HG02885 (cell line): ENCODE data around the gene SPEM1.

Experiments
- ATAC-seq: cut with Tn5 transposase; IDR thresholded peaks from one replicate; pipeline ENCODE4 v1.9.1; 2021; ENCODE audit warnings: mild to moderate bottlenecking; ENCODE audit not compliant: unreplicated experiment, poor library complexity

SPEM1 gene

DNA sequence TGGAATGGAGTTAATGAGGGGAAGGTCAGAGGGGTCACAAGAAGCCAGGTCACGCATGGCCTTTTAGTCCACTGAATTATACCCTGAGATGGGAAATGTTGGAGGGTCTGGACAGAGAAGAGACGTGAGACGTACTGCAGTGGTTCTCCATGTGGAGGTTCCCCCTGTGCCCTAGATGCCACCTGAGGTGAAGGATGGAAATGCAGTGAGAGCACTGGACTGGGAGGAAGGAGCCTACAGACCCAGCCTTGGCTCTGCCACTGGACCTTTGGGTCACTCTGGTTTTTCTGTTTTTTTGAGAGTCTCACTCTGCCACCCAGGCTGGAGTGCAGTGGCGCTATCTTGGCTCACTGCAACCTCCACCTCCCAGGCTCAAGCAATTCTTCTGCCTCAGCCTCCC lies 24.0 kb upstream of the SPEM1 start:
- no peak for ATAC-seq

DNA sequence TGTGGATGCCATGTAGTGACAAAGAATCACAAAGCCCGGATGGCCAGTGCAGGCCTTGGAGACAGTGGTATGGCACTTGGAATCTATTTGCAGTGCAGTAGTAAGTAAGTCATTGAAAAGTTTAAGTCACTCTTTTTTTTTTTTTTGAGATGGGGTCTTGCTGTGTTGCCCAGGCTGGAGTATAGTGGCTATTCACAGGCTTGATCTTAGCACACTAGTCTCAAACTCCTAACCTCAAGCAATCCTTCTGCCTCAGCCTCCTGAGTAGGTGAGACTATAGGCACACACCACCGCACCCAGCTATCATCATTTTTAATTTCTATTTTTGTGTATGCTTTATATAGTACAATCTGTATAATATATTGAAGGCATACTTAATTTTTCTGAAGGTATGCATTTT lies 21.5 kb upstream of the SPEM1 start:
- ATAC-seq = no peak

GRCh38 chr17:7403043-7403726 lies 16.9 kb upstream of the SPEM1 start:
- ATAC-seq = no peak

GRCh38 chr17:7403727-7403976 lies 16.5 kb upstream of the SPEM1 start:
- no peak for ATAC-seq

GRCh38 chr17:7403977-7404736 lies 16.0 kb upstream of the SPEM1 start, which contains the start of gene TMEM256:
Gene TMEM256, minus strand, starts transcription at chr17:7404097. Its CDS starts 13 bp downstream, at chr17:7404084.
- ATAC-seq = peak; percentile 96

DNA sequence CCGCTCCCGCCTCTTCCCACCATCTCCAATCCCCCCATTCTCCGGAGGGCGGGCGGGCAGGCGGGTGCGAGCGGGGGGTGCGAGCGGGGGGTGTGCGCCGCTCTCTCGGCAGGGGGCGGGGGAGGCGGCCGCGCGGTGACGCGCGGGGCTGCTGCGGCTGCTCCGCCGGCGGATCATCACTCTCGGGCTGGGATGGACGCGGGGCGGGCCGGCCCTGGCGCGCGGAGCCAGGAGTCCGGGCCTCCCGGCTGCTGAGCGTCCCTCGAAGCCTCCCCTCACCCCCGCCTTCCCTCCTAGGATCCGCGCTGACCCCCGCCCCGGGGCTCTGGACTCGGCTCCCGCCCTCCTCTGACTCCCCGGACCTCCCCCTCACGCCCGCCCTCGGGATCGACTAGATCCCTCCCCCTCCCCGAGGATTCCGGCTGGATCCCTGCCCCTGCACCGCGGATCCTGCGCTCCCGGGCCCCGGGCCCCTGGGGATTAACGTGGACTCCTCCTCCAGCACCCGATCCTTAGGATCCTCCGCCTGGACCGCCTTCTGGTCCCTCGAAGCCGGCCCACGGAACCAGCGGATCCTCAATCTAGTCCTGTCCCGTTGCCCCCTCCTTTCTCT lies 15.3 kb upstream of the SPEM1 start:
- ATAC-seq = no peak

DNA sequence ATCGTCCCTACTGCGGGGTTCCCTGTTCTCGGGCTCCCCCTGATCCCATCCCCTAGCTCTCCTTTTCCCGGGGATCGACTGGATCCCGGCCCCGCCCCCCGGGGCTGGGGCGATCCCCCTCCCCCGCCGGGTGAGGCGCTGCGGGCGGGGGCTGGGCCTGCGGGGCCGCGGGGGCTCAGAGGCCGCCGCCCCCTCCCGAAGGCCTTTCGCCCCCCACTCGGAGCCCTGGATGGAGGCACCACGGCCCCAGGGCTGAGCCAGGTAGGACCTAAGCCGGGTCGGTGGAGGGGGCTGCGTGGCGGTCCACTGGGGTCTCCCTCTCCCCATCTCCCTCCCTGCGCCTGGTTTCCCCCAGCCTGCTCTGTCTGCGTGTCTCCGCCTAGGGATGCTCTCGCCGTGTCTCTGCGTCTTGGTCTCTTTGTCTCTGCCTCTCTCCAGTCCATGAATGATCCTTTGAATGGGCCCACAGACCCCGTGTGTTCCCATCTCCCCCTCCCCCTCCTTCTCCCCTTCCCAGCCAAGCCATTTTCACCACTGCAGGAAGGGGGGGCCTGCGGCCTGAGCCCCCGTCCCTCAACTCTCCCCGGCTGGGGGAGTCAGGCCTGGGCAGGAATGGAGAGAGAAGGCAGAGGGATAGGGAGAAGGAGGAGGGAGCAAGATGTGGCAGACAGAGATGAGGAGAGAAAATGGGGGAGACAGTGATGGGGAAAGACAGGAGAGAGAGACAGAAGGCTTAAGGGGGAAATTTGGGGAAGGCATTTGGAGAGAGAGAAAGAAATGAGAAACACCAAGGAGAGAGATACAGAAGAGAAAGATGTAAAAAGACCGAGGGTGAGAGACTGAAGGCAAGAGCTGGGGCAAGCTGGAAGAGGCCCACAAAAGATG lies 14.5 kb upstream of the SPEM1 start:
- no peak for ATAC-seq

DNA sequence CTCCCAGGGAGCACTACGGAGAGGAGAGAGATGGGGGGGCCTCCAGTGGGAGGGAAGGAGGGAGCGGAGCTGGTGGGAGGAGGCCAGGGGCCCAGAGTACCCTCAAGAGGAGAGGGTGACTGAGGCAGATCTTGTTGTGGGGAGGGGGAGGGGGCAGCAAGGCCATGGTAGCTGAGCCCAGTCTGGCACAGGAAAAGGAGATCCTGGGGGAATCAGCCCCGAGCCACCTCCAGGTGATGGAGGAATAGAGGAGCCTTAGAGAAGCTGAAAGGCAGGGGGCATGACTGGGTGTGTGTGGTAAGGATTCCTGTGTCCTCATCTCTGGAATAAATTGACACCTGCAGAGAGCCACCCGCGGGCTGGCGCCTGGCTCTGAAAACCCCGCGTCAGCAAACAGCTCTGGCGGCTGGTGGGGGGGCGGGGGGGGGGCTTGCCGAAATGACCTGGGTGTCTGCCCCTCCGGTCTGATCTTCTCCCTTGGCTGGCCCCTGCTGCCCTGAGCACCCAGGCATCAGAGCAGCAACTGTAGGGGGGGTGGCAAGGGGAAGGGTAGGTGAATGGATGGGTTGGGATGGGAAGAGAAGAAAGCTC lies 13.8 kb upstream of the SPEM1 start:
- ATAC-seq = no peak

GRCh38 chr17:7407082-7407481 lies 13.0 kb upstream of the SPEM1 start:
- no peak for ATAC-seq

- ATAC-seq = no peak
Measured at GRCh38 chr17:7407485-7408251, 12.5 kb upstream of the SPEM1 start, which contains the start of gene NLGN2. Gene NLGN2, plus strand, starts transcription at chr17:7407845. Its CDS starts 411 bp downstream, at chr17:7408256.

DNA sequence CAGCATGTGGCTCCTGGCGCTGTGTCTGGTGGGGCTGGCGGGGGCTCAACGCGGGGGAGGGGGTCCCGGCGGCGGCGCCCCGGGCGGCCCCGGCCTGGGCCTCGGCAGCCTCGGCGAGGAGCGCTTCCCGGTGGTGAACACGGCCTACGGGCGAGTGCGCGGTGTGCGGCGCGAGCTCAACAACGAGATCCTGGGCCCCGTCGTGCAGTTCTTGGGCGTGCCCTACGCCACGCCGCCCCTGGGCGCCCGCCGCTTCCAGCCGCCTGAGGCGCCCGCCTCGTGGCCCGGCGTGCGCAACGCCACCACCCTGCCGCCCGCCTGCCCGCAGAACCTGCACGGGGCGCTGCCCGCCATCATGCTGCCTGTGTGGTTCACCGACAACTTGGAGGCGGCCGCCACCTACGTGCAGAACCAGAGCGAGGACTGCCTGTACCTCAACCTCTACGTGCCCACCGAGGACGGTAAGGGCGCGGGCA lies 11.8 kb upstream of the SPEM1 start:
- no peak for ATAC-seq

- no peak for ATAC-seq
Measured at GRCh38 chr17:7408863-7409262, 11.3 kb upstream of the SPEM1 start.

DNA sequence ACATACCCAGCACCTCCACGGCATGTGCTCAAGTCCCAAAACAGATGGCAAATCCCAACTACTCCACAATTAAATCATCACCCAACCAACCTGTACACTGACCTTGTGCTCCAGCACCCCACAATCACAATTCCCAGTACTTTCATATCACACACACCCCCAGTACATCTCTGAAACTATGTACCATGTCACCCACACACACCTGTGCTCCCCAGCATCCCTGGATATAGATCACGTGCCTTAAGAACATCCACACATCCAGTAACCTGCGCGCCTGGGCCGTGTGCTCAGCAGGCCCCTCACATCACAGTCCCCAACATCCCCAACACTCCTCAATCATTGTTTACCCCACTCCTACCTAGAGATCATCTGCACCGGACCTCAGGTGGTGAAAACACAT lies 10.4 kb upstream of the SPEM1 start:
- ATAC-seq = no peak

- no peak for ATAC-seq
Measured at GRCh38 chr17:7410634-7411426, 9.3 kb upstream of the SPEM1 start.

DNA sequence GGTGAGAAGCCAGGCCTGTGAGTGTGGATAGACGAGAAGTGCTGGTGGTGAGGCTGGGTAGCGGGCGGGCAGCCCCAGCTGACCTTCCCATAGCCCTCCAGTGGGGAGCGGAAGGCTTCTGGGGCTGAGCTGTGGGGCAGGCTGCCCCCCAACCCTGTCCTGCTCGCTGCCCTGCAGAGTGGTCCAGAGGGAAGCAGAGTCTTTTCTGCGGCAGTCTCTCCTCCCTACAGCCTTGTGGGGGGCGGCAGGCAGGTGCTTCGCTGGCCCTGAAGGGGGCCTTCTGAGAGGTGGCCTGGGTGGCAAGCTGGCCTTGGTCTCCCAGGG lies 8.7 kb upstream of the SPEM1 start:
- no peak for ATAC-seq

GRCh38 chr17:7413346-7413985 lies 6.7 kb upstream of the SPEM1 start:
- no peak for ATAC-seq

- no peak for ATAC-seq
Measured at GRCh38 chr17:7414837-7415236, 5.3 kb upstream of the SPEM1 start.

DNA sequence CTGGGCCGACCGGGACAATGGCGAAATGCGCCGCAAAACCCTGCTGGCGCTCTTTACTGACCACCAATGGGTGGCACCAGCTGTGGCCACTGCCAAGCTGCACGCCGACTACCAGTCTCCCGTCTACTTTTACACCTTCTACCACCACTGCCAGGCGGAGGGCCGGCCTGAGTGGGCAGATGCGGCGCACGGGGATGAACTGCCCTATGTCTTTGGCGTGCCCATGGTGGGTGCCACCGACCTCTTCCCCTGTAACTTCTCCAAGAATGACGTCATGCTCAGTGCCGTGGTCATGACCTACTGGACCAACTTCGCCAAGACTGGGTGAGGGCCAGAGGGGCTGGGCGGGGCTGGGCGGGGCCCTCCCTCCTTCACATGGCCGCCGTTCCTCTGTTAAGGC lies 4.3 kb upstream of the SPEM1 start:
- no peak for ATAC-seq
